ENCODE measurements around the gene CIROP. TPM values are rescaled to one million over a fixed set of nuclear protein-coding genes. Genes with fewer than 3 reads are reported as not detected.

CIROP gene
- total RNA-seq, 6 donors from 2014 or later, result not detected

GRCh38 chr14:23071244-23071920 is 33.4 kb downstream of the CIROP start:
- Histone ChIP-seq H3K27ac (peak overlapping the region; percentile 73 to 85 (median 85)), H3K27me3 (no peaks in the 10 kb centered on the region), H3K4me3 (peak overlapping the region; percentile 14 to 61 (median 50)), H3K9me3 (no peaks in the 10 kb centered on the region), H3K4me1 (peaks cover 17 to 43% (median 34%) of the 10 kb centered on the region in 4 donors), H3K36me3 (peaks cover 30 to 74% (median 60%) of the 10 kb centered on the region in 4 donors)
- TF ChIP-seq CTCF (IDR thresholded peaks at IDR 0.05), result no peak
- TF ChIP-seq EP300 (IDR thresholded peaks at IDR 0.05), result no peak
- TF ChIP-seq POLR2AphosphoS5 (IDR thresholded peaks at IDR 0.05), result peak; percentile 67 to 73
- TF ChIP-seq POLR2A (IDR thresholded peaks at IDR 0.05), result peak in 1 of 4 donors; percentile 46
- WGBS, 2 donors, result 2% methylated on average over 14 of the region's 14 CpGs
- ATAC-seq (ENCODE audit: low FRiP score in 2 of 2) (peak; percentile 93 to 96), DNase-seq (peak; percentile 46 to 88)

- TF ChIP-seq POLR2A (IDR thresholded peaks at IDR 0.05) (no peak), EP300 (IDR thresholded peaks at IDR 0.05) (no peak), CTCF (IDR thresholded peaks at IDR 0.05) (no peak), POLR2AphosphoS5 (IDR thresholded peaks at IDR 0.05) (no peak)
- DNase-seq (peak in 1 of 2 donors; percentile 14), ATAC-seq (ENCODE audit: low FRiP score in 2 of 2) (no peak)
- Histone ChIP-seq H3K4me1 (peaks cover 17 to 43% (median 34%) of the 10 kb centered on the region in 4 donors), H3K27me3 (no peaks in the 10 kb centered on the region), H3K27ac (peak overlapping the region; percentile 73 to 85 (median 85)), H3K36me3 (peaks cover 23 to 74% (median 60%) of the 10 kb centered on the region in 4 donors), H3K4me3 (peak overlapping the region in 3 of 4 donors; percentile 40 to 61 (median 61)), H3K9me3 (no peaks in the 10 kb centered on the region)
- 20 to 21% methylated on average over 10 of the region's 10 CpGs for WGBS, 2 donors
Observed at GRCh38 chr14:23070262-23071129, 34.3 kb downstream of the CIROP start.

- DNase-seq (no peak), ATAC-seq (ENCODE audit: low FRiP score in 2 of 2) (no peak)
- WGBS, 2 donors, result 73 to 81% methylated on average over 4 of the region's 4 CpGs
- H3K36me3 ChIP-seq, result peaks cover 16 to 74% (median 63%) of the 10 kb centered on the region in 4 donors
- H3K27ac ChIP-seq, result peak overlapping the region in 1 of 4 donors; percentile 85
- no peaks in the 10 kb centered on the region for H3K27me3 ChIP-seq
- peaks cover 17 to 43% (median 34%) of the 10 kb centered on the region in 4 donors for H3K4me1 ChIP-seq
- H3K4me3 ChIP-seq, result no peak overlapping the region
- TF ChIP-seq EP300 (IDR thresholded peaks at IDR 0.05), result no peak
- TF ChIP-seq CTCF (IDR thresholded peaks at IDR 0.05), result no peak
- TF ChIP-seq POLR2A (IDR thresholded peaks at IDR 0.05), result no peak
- TF ChIP-seq POLR2AphosphoS5 (IDR thresholded peaks at IDR 0.05), result no peak
- no peaks in the 10 kb centered on the region for H3K9me3 ChIP-seq
Observed at GRCh38 chr14:23069413-23069806, 35.4 kb downstream of the CIROP start.

- TF ChIP-seq POLR2A (IDR thresholded peaks at IDR 0.05) (no peak), POLR2AphosphoS5 (IDR thresholded peaks at IDR 0.05) (no peak), CTCF (IDR thresholded peaks at IDR 0.05) (peak; percentile 88 to 95 (median 93)), EP300 (IDR thresholded peaks at IDR 0.05) (no peak)
- Histone ChIP-seq H3K27me3 (no peaks in the 10 kb centered on the region), H3K9me3 (no peaks in the 10 kb centered on the region), H3K4me1 (peaks cover 17 to 43% (median 34%) of the 10 kb centered on the region in 4 donors), H3K4me3 (no peak overlapping the region), H3K36me3 (peaks cover 18 to 74% (median 64%) of the 10 kb centered on the region in 4 donors), H3K27ac (peak overlapping the region in 2 of 4 donors; percentile 34 to 85)
- 30% methylated on average over 8 of the region's 8 CpGs for WGBS, 2 donors
- DNase-seq (peak in 1 of 2 donors; percentile 82), ATAC-seq (ENCODE audit: low FRiP score in 2 of 2) (peak; percentile 90 to 91)
Observed at GRCh38 chr14:23068789-23069412, 35.9 kb downstream of the CIROP start.

Data from upper lobe of left lung (tissue), 6 donors.